CD4-positive, alpha-beta T cell (primary cell): Measurements from ENCODE around the gene HOXA9. TPM values are rescaled to one million over a fixed set of nuclear protein-coding genes. Genes with fewer than 3 reads are reported as not detected.

Source experiments
- ATAC-seq: fragments of 200-7000 bp; cut with Tn5 transposase; one replicate; pipeline ENCODE4 v1.10.0; 2022; ENCODE audit warnings: mild to moderate bottlenecking; ENCODE audit not compliant: poor library complexity
- CTCF ChIA-PET: fragments of 350-600 bp; sonication (Branson Sonifier 250); formaldehyde crosslinking; loops from one replicate; lab custom pipeline; 2021; ENCODE audit warnings: antibody characterized with exemption, inconsistent platforms; lab: Charles Lee
- POLR2A ChIA-PET: fragments of 350-600 bp; sonication (Branson Sonifier 250); formaldehyde crosslinking; loops from one replicate; lab custom pipeline; 2021; ENCODE audit warnings: antibody characterized with exemption, inconsistent platforms; lab: Charles Lee
- DNase-seq, 14 experiments: peaks; one replicate each; pipeline ENCODE4 v3.0.0-alpha.2; 2013 to 2020; ENCODE audit warnings: mixed read lengths in 2 of 14
- H3K27ac ChIP-seq, 2 donors: one replicate each; pipeline versions ENCODE4 v1.5.1 to v1.7.0; 2013; ENCODE audit warnings: low read length in 2 of 2, low read depth in 1 of 2, mild to moderate bottlenecking in 1 of 2
- H3K27me3 ChIP-seq, 2 experiments: 1 replicate in 1 of 2; 2 replicates in 1 of 2; pipeline versions ENCODE4 v1.6.1 to v1.7.0; 2013; ENCODE audit warnings: low read length in 2 of 2, control low read depth in 1 of 2, mild to moderate bottlenecking in 1 of 2, moderate library complexity in 1 of 2; ENCODE audit not compliant: insufficient read depth in 2 of 2, control insufficient read depth in 1 of 2
- H3K36me3 ChIP-seq: one replicate; pipeline ENCODE4 v1.6.1; 2013; ENCODE audit warnings: low read length, control low read depth; ENCODE audit not compliant: insufficient read depth
- H3K4me1 ChIP-seq: one replicate; pipeline ENCODE4 v1.6.1; 2013; ENCODE audit warnings: low read length, control low read depth; ENCODE audit not compliant: insufficient read depth
- H3K4me3 ChIP-seq: one replicate; pipeline ENCODE4 v1.5.1; 2013; ENCODE audit warnings: mild to moderate bottlenecking, low read length, moderate library complexity
- H3K9me3 ChIP-seq, 2 experiments: 1 replicate in 1 of 2; 2 replicates in 1 of 2; pipeline versions ENCODE4 v1.6.1 to v1.7.0; 2013; ENCODE audit warnings: low read length in 2 of 2, mild to moderate bottlenecking in 2 of 2, control low read depth in 1 of 2, moderate library complexity in 1 of 2; ENCODE audit not compliant: control insufficient read depth in 1 of 2, insufficient read depth in 1 of 2
- H3K27ac Mint-ChIP-seq: one replicate; pipeline ENCODE4 v1.8.0; 2020; ENCODE audit warnings: mixed read lengths
- H3K27me3 Mint-ChIP-seq: one replicate; pipeline ENCODE4 v1.8.0; 2021; ENCODE audit warnings: mixed read lengths
- H3K36me3 Mint-ChIP-seq: one replicate; pipeline ENCODE4 v1.8.0; 2021; ENCODE audit warnings: low read depth, mixed read lengths
- H3K4me1 Mint-ChIP-seq: one replicate; pipeline ENCODE4 v1.8.0; 2021; ENCODE audit warnings: low read depth, mixed read lengths
- H3K4me3 Mint-ChIP-seq: one replicate; pipeline ENCODE4 v1.8.0; 2020; ENCODE audit warnings: mild to moderate bottlenecking, mixed read lengths
- H3K9me3 Mint-ChIP-seq: one replicate; pipeline ENCODE4 v1.8.0; 2020; ENCODE audit warnings: mixed read lengths
- intact Hi-C, 2 experiments: fragments of 100-400 bp; cut with DNase I in 1 of 2; cut with micrococcal nuclease in 1 of 2; formaldehyde crosslinking; loops; one replicate each; pipeline versions ENCODE4 v1.15.1 to v1.9.0; 2023 to 2025; cut with DNase I, micrococcal nuclease
- total RNA-seq, 174 experiments: library from RNA in 2 of 174; stranded (reverse) in 2 of 174; gene quantifications; one replicate each; pipeline ENCODE4 v1.2.3 and lab custom pipeline; 2021 to 2026
- TF ChIP-seq, protein P1 (sequence below): fragments of 200-600 bp; IDR thresholded peaks from one replicate; pipeline ENCODE4 v1.8.0; 2022; ENCODE audit warnings: antibody characterized with exemption, mild to moderate bottlenecking

The HOXA9 gene
- total RNA-seq, 2 experiments from 2014 or later, result not detected

DNA sequence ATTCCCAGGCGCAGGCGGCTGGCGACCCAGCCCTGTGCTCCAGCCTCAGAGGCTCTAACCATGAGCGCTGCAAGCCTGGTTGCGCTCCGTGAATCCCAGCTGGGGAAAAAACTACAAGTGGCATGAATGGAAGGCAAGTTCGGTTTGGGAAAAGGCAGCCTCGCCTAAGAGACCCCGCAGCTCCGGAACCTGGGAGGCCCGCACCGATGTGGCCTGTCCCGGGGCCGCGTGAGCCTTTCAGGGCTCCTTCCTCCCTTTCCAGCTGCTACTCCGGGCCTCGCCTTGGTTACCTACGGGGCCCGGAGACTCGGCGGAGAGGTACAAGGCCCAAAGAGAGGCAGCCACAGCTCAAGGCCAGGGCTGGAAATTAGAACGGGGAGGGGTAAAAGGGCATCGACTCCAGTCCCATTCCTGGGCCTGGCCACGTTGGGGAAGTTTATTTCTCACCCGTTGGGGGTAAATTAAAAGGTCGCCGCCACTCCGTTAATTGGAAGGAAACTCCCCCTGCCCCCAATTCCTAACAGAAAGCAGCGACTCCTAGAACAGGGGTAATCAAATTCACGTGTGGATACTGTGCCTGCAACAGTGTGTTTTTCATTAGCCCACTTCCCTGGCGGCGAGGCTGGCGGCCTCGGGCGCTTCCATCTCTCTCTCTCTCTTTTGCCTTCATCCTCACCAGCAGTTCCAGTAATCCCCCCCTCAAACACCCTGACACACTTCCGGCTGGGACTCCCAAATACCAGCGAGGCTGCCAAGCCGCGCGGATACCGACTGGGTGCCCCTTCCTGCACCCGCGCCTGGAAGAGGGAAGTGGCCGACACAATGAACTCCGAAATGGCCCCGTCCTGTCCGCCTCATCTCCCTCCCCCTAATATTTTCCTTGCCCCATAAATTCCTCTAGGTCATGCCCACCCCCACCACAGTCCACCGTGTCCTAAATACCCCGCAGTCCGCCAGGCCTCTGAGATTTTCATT lies 1.5 kb upstream of the HOXA9 start:
- Histone ChIP-seq H3K27me3 (peaks cover 85 to 99% of the 10 kb centered on the region in 2 experiments), H3K27ac (no peak overlapping the region), H3K4me3 (no peak overlapping the region), H3K4me1 (peaks cover 63% of the 10 kb centered on the region), H3K9me3 (peaks cover 5 to 70% of the 10 kb centered on the region in 2 experiments), H3K36me3 (no peaks in the 10 kb centered on the region)
- intact Hi-C loops, result loop anchor here (2.0 to 10.0 kb wide), 5 partner anchors 872 to 1306 kb away; partner anchors contain the start of gene SNX10 (in 1 of the 2)
- Mint-ChIP-seq H3K4me1 (peaks cover 49% of the 10 kb centered on the region), H3K36me3 (peaks cover 4% of the 10 kb centered on the region), H3K27me3 (peaks cover 93% of the 10 kb centered on the region), H3K27ac (peak overlapping the region; percentile 76), H3K9me3 (no peaks in the 10 kb centered on the region), H3K4me3 (peak overlapping the region; percentile 83)
- ATAC-seq, result no peak
- POLR2A ChIA-PET, result interaction anchor here (0.7 to 1.2 kb wide), 3 partner anchors 10 to 36 kb away, joined by 3 read pairs; partner anchors contain the start of gene HOXA6
- CTCF ChIA-PET, result interaction anchor here (1.1 to 1.4 kb wide), 3 partner anchors 13 to 797 kb away, joined by 4 to 9 read pairs (median 6); no protein-coding TSS in a partner anchor
- TF ChIP-seq, protein P1, sequence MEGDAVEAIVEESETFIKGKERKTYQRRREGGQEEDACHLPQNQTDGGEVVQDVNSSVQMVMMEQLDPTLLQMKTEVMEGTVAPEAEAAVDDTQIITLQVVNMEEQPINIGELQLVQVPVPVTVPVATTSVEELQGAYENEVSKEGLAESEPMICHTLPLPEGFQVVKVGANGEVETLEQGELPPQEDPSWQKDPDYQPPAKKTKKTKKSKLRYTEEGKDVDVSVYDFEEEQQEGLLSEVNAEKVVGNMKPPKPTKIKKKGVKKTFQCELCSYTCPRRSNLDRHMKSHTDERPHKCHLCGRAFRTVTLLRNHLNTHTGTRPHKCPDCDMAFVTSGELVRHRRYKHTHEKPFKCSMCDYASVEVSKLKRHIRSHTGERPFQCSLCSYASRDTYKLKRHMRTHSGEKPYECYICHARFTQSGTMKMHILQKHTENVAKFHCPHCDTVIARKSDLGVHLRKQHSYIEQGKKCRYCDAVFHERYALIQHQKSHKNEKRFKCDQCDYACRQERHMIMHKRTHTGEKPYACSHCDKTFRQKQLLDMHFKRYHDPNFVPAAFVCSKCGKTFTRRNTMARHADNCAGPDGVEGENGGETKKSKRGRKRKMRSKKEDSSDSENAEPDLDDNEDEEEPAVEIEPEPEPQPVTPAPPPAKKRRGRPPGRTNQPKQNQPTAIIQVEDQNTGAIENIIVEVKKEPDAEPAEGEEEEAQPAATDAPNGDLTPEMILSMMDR, result no peak
- DNase-seq, result peak in 3 of 14 experiments; percentile 2 to 30 (median 16)

- intact Hi-C loops, result loop anchor here (2.0 to 10.0 kb wide), 5 partner anchors 871 to 1305 kb away; partner anchors contain the start of gene SNX10 (in 1 of the 2)
- H3K27me3 ChIP-seq, result peaks cover 83 to 96% of the 10 kb centered on the region in 2 experiments
- peaks cover 0 to 65% of the 10 kb centered on the region in 2 experiments for H3K9me3 ChIP-seq
- Mint-ChIP-seq H3K9me3 (no peaks in the 10 kb centered on the region), H3K4me1 (peaks cover 43% of the 10 kb centered on the region), H3K27ac (peak overlapping the region; percentile 77), H3K4me3 (peak overlapping the region; percentile 51), H3K36me3 (peaks cover 4% of the 10 kb centered on the region), H3K27me3 (peaks cover 92% of the 10 kb centered on the region)
- no peak overlapping the region for H3K4me3 ChIP-seq
- H3K36me3 ChIP-seq, result no peaks in the 10 kb centered on the region
- CTCF ChIA-PET, result interaction anchor here (1.3 to 2.5 kb wide), 3 partner anchors 14 to 797 kb away, joined by 4 to 9 read pairs (median 6); no protein-coding TSS in a partner anchor
- no peak overlapping the region for H3K27ac ChIP-seq
- DNase-seq (peak in 1 of 14 experiments; percentile 25), ATAC-seq (no peak)
- H3K4me1 ChIP-seq, result peaks cover 60% of the 10 kb centered on the region
- POLR2A ChIA-PET, result interaction anchor here (0.7 to 1.3 kb wide), 4 partner anchors 8 to 24 kb away, joined by 3 read pairs; partner anchors contain the start of gene HOXA6
- TF ChIP-seq, protein P1, result no peak
Observed at GRCh38 chr7:27165996-27166530, 726 bp upstream of the HOXA9 start.
